ENCODE data around the gene SIX1.

GRCh38 chr14:60670989-60671388, 21.7 kb upstream of the SIX1 start:
- TF ChIP-seq, protein P1, sequence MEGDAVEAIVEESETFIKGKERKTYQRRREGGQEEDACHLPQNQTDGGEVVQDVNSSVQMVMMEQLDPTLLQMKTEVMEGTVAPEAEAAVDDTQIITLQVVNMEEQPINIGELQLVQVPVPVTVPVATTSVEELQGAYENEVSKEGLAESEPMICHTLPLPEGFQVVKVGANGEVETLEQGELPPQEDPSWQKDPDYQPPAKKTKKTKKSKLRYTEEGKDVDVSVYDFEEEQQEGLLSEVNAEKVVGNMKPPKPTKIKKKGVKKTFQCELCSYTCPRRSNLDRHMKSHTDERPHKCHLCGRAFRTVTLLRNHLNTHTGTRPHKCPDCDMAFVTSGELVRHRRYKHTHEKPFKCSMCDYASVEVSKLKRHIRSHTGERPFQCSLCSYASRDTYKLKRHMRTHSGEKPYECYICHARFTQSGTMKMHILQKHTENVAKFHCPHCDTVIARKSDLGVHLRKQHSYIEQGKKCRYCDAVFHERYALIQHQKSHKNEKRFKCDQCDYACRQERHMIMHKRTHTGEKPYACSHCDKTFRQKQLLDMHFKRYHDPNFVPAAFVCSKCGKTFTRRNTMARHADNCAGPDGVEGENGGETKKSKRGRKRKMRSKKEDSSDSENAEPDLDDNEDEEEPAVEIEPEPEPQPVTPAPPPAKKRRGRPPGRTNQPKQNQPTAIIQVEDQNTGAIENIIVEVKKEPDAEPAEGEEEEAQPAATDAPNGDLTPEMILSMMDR (IDR thresholded peaks at IDR 0.05): no peak
- no peak for TF ChIP-seq POLR2A (IDR thresholded peaks at IDR 0.05)

All from lower leg skin (tissue), 3 donors.